Stimulated activated CD4-positive, alpha-beta T cell treated with anti-CD3 and anti-CD28 coated beads, Interleukin-12 subunit alpha, Interleukin-12 subunit beta, amount 100 ng/mL, for 4 hours (primary cell): ENCODE data around the gene GNB1L.

Experiments
- DNase-seq: peaks from one replicate; pipeline ENCODE4 v3.0.0-alpha.2; 2020

GNB1L gene

DNA sequence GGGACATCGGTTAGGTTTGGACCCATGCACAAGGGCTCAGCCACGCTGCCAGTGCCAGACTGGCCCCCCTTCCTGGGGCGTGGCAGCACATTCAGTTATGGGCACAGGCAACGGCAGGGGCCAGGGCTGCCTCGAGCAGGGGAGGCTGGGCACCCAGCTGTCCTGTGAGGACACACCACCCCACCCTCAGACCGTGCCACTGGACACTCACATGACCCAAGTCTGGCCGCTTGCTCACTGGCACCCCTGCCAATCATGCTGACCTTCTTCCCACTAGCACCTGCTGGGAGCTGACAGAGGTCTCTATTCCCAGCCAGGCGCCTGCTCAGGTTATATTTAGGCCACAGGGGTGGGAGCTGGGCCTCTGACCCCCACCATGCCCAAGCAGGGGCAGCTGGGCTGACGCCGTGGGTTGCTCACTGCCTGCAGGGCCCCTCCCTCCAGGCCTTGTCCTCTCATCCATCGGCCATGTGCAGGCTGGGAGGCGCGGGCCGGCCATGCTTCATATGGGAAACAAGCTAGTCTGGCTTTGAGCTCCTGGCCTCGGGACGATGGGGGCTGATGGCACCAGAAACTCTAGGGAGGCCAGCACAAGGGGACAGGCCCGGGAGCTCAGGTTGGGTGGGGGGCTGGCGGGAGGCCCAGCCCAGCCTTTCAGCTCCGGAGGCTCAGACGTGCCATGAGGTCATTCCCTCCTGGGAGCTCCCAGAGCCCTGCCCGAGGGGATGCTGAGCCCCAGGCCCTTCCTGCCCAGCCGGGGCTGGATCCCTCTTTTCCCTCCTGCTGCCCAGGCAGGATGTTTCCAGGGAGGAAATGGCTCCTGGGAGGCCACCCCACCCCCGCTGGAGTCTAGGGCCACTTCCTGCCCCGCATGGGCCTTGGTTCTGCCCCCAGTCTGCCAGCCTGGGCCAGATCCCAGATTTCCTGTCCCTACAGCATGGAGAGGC lies 109.2 kb downstream of the GNB1L start:
- no peak for DNase-seq

DNA sequence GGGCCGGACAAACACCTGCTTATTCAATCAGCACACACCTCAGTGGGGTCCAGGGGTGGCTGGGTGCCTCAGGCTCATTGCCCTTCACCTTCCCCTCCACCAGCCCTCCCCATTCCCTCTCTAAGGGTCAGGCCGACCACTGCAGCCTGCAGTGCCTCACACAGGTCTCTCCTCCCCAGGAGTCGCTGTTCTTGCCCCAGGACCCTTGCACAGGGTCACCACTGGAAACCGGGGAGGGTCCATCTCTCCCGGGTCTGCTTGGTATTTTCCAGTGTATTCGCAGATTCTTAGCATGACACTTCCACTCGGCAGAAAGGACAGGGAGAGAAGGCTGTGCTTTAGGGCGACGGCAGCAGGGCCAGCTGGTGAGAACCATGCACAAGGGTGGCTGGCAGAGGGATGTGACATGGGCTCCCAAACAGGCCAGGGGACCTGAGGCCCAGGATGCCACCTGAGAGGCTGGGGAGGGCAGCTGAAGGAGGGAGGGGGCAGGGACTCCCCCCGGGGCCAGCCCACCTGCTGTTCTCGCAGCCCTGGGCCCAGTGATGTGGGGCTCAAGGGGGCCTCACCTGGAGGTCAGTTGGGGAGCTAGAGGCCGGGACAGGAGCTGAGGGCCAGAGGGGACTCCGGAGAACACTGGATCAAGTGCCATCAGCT lies 110.2 kb downstream of the GNB1L start:
- DNase-seq, result no peak

DNA sequence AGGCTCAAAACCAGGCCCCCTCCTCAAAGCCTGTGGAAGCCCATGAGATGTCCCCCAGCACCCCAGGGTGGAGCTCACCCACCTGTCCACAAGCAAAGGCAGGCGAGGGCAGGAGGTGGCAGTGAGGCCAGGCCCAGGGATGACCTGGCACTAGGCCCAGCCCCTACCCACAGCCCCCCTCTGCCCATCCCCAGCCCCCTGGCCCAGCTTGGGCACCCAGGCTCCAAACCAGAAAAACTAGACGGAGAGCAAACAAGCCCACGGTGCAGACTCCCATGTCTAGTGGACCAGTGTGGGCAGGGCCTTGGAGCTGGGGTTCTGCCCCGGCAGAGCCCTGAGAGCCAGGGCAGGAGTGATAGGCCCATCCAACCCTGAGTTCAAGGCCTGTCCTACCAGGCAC lies 111.0 kb downstream of the GNB1L start:
- DNase-seq, result no peak

DNA sequence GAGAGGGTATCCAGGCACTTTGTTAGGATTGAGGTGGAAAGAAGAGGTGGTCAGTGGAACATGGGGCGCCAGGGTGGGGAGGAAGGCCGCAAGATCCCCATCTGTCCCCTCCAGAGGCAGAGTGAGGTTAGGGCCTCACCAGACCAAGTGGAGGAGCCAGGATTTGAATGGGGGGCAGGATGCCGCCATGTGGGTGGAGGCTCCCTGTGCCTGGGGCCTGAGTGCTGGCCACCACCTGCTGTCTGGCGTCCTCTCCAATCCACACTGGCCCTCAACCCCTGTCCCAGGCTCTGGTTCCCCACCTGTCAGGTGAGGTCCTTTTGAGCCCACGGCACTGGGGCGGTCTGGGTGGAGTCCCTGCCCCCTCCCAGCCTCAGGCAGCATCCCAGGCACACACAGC lies 111.6 kb downstream of the GNB1L start:
- DNase-seq, result no peak

DNA sequence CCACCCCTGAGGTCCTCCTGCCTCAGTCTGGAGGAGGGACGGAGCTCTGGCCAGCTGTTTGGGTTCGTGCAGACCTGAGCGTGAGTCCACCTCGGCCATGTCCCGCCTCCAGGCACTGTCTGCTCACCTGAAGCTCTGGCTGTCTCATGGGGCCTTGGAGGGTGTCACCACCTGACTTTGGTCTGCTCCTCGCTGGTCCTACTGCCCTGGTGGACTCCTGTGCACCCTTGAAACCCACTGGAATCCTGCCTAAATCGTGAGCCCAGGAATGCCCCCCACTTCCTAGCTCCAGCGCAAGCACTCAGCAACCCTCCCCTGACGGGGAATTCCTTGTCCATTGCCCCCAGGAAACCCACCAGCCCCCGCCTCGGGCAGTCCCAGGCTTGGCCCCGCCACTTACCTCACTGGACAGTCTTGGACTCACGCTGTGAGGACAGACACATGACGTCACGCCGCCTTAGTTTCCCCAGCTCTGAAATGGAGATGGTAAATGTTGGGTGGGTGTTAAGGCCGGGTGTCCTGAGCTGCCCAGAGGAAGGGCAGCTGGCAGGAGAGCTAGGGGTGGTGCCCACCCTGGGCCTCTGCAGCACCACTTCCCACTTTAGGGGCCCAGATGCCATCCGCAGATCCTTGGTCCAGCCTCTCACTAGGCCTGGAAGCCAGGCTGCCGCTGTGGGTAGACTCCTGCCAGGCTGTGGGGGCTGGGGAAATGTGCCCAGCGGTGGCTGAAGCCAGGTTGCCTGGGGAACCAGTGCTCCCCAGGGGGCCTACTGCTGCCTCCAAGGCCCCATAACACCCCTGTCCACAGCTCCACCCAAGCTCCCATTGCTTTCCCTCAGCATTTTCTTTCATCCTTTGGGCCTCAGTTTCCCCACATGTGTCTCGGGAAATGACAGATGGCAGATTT lies 112.3 kb downstream of the GNB1L start:
- DNase-seq, result no peak

DNA sequence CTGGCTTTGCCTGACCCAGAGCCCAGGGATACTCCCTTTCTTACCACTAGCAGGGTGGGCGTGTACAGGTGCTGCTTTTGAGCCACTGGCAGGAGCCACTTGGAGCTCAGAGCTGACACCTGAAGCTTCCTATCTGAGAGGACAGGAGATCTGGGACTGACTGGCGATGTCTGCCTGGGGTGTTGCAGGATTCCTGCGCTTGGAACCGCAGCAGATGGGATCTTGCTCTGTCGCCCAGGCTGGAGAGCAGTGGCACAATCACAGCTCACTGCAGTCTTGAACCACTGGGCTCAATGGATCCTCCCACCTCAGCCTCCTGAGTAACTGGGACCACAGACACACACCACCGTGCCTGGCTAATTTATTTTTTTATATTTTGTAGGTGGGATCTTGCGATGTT lies 113.6 kb downstream of the GNB1L start:
- DNase-seq, result no peak

DNA sequence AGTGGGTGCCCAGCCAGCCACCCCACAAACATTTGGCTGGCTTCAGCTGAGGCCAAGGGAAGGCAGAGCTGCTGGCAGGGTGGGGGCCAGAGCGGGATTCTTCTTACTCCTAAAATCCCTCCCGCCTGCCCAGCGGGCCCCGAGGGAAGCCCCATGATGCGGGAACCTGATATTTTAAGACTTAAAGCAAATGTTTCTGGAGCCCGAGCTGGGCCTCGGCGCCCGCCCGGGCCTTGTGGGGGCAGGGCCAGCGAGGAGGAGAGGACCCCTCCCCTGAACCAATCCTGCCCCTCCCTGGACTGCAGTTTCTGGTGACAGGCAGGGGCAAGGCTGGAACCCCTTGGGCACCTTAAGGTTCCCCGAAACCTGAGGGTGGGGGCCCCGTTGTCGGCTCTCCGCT lies 114.1 kb downstream of the GNB1L start:
- DNase-seq, result no peak

DNA sequence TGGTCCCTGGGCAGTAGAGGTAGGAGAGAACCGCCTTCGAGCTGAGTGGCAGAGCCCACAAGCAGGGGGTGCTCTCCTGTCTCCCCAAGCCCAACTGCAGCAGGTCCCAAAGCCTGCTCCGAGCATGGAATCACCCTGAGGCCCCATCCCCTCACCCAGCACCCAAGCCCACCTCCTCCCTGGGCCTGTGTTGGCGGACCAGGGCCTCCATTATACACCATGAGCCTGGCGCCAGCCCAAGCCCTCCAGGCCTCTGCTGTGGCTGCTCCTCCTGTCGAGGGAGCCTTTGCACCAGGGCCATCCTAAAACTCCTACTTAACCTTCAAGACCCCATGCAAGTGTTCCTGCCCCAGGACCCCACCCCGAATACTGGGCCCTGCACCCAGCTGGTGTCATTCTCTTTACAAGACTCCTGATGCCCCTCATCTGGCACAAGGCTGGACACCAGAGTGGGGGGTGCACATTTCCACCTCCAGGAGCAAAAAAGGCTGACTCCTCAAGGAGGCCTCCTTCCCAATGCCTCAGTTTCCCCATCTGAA lies 114.7 kb downstream of the GNB1L start:
- DNase-seq, result no peak

DNA sequence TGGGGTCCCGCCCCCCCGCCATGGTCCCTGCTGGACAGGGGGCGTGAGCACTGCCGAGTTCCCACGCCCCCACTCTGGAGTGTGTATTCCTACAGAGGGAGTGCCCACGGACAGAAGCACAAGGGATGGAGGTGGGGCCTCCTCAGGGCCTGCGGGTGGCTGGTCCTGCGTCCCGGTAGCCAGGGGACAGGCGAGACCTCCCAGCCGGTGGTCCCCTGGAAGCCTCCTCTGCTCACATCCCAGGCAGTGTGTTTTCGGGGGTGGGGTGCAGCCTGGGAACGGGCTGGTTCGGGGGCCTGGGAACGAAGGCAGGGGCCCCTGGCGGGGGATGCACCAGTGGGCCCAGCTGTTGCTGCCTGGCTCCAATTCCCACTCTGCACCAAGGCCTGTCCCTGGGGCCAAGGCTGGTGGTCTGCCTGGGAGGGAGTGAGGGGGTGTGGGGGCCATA lies 115.2 kb downstream of the GNB1L start:
- no peak for DNase-seq

DNA sequence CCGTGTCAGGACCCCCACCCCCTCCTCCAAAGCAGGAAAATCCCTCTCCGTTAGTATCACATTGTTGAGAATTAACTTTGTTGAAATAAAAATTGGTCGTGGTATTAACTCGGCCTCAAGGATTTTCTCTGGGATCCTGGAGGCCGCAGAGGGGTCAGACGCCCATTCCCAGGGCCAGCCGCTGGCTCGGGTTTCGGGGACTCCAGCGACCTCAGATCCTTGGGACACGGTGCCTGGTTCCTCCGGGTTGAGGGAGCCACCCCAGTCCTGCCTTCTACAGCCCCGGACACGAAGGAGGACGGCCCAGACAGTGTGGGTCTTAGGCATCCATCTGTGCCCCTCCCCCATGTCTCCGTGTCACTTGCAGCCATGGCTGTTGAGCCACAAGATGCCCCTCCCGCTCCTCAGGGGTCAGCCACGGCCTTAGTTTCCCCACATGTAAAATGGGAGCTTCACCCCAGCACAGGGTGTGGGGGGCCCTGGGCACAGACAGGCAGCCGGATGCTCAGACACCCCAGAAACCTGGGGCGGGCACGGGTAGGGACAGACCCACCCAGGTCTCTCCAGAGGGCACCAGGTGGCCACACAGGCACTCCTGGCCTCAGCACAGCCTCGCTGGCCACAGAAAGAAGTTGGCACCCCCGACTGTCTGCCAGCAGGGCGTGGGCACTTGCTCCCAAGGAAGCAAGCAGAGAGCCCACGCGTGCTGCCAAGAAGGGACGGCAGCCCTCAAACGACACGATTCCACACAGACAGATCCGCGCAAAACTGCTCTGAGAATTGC lies 115.8 kb downstream of the GNB1L start:
- no peak for DNase-seq

DNA sequence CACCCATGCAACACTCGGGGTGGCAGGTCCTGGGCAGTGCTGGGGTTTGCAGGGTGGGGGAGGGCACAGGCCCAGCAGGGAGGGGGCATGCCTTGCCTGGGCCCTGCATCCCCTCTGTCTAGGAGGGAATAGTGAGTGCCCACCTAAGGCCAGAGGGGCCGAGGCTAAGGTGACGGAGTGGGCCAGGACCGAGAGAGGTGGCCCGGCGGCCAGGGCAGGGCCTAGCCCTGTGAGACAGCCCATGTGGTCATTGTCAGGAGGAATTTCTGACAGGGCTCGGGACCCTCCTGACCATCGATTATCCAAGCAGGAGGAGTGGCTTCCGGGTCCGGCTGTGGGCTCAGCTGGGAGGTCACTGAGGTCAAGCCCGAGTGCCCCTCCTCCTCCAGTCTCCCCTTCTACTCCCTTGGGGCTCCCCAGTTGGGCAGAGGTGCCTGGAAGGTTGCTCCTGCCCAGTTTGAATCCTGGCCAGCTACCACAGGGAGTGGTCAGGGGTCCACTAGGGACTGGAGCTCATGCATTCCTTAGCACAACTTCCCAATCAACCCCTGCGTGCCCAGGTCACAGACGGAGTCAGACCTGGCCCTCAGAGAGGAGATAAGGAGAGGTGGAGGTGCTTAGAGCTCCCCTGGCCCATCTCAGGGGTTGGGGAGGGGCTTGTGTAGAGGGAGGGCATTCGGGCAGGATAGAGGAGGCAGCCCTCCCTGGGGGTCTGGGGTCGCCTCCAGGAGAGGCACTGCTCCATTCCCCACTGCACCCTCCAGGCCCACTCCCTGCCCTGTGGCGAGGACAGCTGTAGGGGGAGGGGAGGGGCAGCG lies 116.6 kb downstream of the GNB1L start:
- no peak for DNase-seq

DNA sequence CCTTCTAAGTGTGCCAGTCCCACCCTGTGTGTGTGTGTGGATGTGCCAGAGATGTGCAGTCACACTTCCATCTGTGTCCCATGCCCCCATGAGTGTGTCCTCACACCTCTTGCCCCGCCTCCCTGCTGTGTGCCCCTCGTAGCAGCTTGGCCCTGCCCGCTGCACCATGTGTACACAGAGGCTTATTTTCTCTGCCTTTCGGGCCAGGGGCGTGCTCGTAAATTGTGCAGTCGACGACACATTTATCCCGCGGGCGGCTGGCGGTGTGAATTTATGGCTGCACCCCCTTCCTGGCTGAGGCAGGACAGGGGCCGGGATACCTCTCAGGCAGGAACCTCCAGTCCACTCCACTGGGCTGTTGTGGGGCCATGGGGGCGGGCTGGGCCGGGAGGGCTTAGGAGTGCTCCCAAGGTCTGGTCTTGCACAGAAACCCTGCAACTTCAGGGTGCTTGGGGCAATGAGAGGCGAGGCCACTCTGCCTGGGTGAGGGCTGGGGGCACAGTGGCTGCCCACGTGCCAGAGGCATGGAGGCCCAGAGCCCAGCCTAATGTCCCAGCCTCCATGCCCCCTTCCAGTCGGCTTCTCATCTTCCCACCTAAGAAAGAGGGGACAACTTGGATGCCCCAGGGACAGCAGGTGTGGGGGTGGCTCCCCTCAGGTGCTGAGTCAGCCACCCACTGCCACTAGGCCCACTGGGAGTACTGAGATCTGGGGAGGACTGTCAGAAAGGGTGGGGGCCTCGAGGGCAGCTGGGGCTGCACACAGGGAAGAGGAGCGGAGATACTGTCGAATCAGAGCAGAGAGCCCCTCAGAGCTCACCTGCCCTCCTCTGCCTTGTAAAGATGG lies 118.8 kb downstream of the GNB1L start:
- no peak for DNase-seq

DNA sequence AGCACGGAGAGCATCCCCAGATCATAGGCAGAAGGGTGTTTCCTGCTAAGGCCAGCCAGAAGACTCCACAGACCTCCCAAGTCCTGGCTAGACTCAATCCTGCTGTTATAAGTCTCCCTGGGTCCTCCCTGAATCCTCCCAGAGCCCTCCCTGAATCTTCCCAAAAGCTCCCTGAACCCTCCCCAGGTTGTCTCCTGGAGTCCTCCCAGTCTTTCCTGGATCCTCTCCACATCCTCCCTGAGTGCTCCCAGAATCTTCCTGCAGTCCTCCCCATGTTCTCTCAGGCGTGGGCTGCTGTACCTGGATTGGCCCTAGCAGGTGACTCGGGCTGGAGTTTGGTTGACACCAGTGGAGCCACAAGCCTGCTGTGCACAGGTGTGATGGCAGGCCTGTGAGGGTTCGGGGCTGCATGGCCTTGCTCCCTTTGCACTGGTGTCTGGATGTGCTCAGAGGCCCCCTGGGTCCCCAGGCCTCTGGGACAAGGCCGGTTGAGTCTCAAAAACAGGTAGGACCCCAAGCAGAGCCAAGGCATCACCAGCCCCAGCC lies 119.8 kb downstream of the GNB1L start:
- no peak for DNase-seq

DNA sequence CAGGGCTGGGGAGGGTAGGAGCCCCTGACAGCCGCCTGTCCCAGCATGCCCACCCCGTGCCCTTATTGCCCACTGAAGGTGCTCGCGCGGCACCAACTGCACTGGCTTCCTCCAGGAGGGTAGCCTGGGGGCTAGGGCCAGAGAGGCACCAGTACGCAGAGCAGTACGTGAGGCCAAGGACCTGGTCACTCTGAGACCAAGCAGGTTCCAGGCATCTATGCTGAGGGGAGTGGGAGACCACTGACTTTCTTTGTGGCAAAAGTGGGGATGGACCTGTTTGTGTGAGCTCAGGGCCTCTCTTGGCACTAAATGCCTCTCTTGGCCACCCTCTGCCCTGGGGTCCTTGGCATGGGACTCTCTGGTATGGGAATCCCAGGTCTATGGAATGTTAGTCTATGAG lies 120.5 kb downstream of the GNB1L start:
- DNase-seq, result no peak

DNA sequence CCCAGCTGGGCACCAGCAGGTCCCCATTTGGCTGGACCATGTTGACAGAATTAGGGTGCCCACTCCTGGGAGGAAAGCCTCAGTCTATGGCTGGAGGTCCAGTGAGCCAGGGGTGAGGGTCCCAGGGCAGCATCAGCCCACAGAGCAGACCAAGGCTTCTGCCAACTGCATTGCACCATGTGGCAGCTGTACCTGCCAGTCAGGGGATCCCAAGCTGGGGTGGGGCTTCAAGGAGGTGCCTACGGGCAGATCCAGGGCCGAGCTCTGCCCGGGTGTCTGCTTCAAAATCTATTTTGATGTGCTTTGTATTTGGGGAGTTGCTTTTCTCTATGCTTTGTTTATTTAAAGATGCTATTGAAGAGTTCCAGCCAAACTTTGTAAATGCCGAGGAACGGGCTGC lies 120.9 kb downstream of the GNB1L start:
- DNase-seq, result no peak
